Tibial nerve (tissue), 3 donors: ENCODE data around the gene NCS1.

Experiments used
- POLR2A ChIP-seq, 2 donors: fragments of 450-650 bp; IDR thresholded peaks; one replicate each; pipeline ENCODE4 v1.6.1; 2017; ENCODE audit warnings: antibody characterized with exemption in 2 of 2, mild to moderate bottlenecking in 2 of 2, moderate library complexity in 2 of 2
- TF ChIP-seq, protein P1 (sequence below), 5 experiments: fragments of 200-600 bp in 3 of 5; fragments of 450-650 bp in 2 of 5; sonication (generic) in 3 of 5; IDR thresholded peaks; one replicate each; pipeline ENCODE4 v1.5.1; 2016 to 2019; ENCODE audit warnings: antibody characterized with exemption in 5 of 5, mild to moderate bottlenecking in 3 of 5, moderate library complexity in 2 of 5

DNA sequence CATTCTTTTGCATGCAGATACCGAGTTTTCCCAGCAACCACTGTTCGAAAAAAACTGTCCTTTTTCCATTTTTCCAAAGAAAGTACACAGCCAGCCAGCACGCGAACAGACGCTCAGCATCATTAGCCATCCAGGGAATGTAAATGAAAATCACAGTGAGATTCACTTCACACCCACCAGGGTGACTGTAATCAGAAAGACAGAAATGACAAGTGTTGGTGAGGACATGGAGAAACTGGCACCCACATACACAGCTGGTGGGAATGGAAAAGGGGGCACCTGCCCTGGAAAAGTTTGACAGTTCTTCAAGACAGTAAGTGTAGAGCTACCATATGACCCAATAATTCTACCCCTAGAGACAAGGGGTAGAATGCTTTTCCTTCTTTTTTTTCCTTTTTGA, 25.0 kb upstream of the NCS1 start:
- TF ChIP-seq, protein P1, sequence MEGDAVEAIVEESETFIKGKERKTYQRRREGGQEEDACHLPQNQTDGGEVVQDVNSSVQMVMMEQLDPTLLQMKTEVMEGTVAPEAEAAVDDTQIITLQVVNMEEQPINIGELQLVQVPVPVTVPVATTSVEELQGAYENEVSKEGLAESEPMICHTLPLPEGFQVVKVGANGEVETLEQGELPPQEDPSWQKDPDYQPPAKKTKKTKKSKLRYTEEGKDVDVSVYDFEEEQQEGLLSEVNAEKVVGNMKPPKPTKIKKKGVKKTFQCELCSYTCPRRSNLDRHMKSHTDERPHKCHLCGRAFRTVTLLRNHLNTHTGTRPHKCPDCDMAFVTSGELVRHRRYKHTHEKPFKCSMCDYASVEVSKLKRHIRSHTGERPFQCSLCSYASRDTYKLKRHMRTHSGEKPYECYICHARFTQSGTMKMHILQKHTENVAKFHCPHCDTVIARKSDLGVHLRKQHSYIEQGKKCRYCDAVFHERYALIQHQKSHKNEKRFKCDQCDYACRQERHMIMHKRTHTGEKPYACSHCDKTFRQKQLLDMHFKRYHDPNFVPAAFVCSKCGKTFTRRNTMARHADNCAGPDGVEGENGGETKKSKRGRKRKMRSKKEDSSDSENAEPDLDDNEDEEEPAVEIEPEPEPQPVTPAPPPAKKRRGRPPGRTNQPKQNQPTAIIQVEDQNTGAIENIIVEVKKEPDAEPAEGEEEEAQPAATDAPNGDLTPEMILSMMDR (IDR thresholded peaks at IDR 0.05) = no peak
- TF ChIP-seq POLR2A (IDR thresholded peaks at IDR 0.05) = no peak
